Panc1 (cell line): ENCODE data around the gene MRPL55. TPM values are rescaled to one million over a fixed set of nuclear protein-coding genes. Genes with fewer than 3 reads are reported as not detected.

ENCODE experiments used
- ATAC-seq: fragments of 200-7000 bp; cut with Tn5 transposase; 2 replicates; pipeline ENCODE4 v1.9.1; 2020; ENCODE audit warnings: mild to moderate bottlenecking, moderate library complexity
- BruUV-seq: library from RNA; stranded (reverse); fragments of 400-500 nt; replicated peaks from 2 replicates; lab custom pipeline; 2021; lab: Mats Ljungman, UMichigan
- CTCF ChIA-PET: fragments of 300-600 bp; sonication (Branson Sonifier 250); formaldehyde crosslinking; loops from one replicate; lab custom pipeline; 2022; ENCODE audit warnings: antibody characterized with exemption; lab: Charles Lee
- POLR2A ChIA-PET: fragments of 300-600 bp; sonication (Branson Sonifier 250); formaldehyde crosslinking; loops from one replicate; lab custom pipeline; 2022; ENCODE audit warnings: antibody characterized with exemption; lab: Charles Lee
- DNase-seq: peaks from one replicate; pipeline ENCODE4 v3.0.0-alpha.2; 2010; ENCODE audit warnings: low read depth, low spot score
- H3K27ac ChIP-seq: 2 replicates; pipeline ENCODE4 v1.5.1; 2011; ENCODE audit warnings: mild to moderate bottlenecking, low read length, inconsistent platforms
- H3K27me3 ChIP-seq: fragments of 200-500 bp; sonication (Bioruptor generic); 2 replicates; pipeline ENCODE4 v1.6.0; 2014; ENCODE audit warnings: low read length, inconsistent platforms; ENCODE audit not compliant: control insufficient read depth, insufficient read depth
- H3K36me3 ChIP-seq: fragments of 200-500 bp; sonication (Bioruptor generic); 2 replicates; pipeline ENCODE4 v1.5.1; 2014; ENCODE audit warnings: inconsistent platforms, mild to moderate bottlenecking, low read length, moderate library complexity; ENCODE audit not compliant: control insufficient read depth, insufficient read depth
- H3K4me1 ChIP-seq: 2 replicates; pipeline ENCODE4 v1.5.1; 2011; ENCODE audit warnings: inconsistent platforms, mild to moderate bottlenecking, low read length, moderate library complexity; ENCODE audit not compliant: control insufficient read depth, insufficient read depth
- H3K4me3 ChIP-seq, 2 experiments: 2 replicates each; pipeline ENCODE4 v1.5.1; 2011 to 2012; ENCODE audit warnings: low read depth in 2 of 2, low read length in 2 of 2, mild to moderate bottlenecking in 2 of 2, inconsistent platforms in 1 of 2, moderate library complexity in 1 of 2
- H3K9me3 ChIP-seq: fragments of 200-500 bp; sonication (Bioruptor generic); 2 replicates; pipeline ENCODE4 v1.5.1; 2014; ENCODE audit warnings: low read depth, mild to moderate bottlenecking, inconsistent platforms, low read length, moderate library complexity; ENCODE audit not compliant: control insufficient read depth, insufficient read depth
- POLR2AphosphoS5 ChIP-seq: IDR thresholded peaks from 2 replicates; pipeline ENCODE4 v1.6.1; 2012; ENCODE audit warnings: mild to moderate bottlenecking, low read depth, low read length, moderate library complexity
- SIN3A ChIP-seq: IDR thresholded peaks from 2 replicates; pipeline ENCODE4 v1.6.1; 2012; ENCODE audit warnings: low read depth, mild to moderate bottlenecking, low read length, moderate library complexity, borderline replicate concordance; ENCODE audit not compliant: insufficient read depth
- TCF7L2 ChIP-seq: IDR thresholded peaks from 2 replicates; pipeline ENCODE4 v1.6.1; 2011; ENCODE audit warnings: mild to moderate bottlenecking, low read depth, low read length, inconsistent platforms
- in situ Hi-C: cut with HindIII; loops from 2 replicates; pipeline ENCODE4 v1.10.0; 2016; ENCODE audit warnings: low sequenced_read_pairs, low pct_unique_long_range_greater_than_20kb
- intact Hi-C: fragments of 100-400 bp; cut with micrococcal nuclease; formaldehyde crosslinking; loops from one replicate; pipeline ENCODE4 v1.10.0; 2022; ENCODE audit not compliant: unreplicated experiment
- total RNA-seq: library from RNA; stranded (reverse); gene quantifications from one replicate; pipeline ENCODE4 v1.2.1, GENCODE V29; 2021; ENCODE audit not compliant: unreplicated experiment
- TF ChIP-seq, protein P1 (sequence below), 2 experiments: IDR thresholded peaks; 2 replicates each; pipeline ENCODE4 v1.6.1; 2011 to 2012; ENCODE audit warnings: low read depth in 2 of 2, control low read depth in 1 of 2, low read length in 1 of 2, mild to moderate bottlenecking in 1 of 2, moderate library complexity in 1 of 2; ENCODE audit not compliant: insufficient read depth in 1 of 2
- TF ChIP-seq, protein P2 (sequence below): fragments of 450-650 bp; IDR thresholded peaks from 2 replicates; pipeline ENCODE4 v1.5.1; 2017; ENCODE audit warnings: mild to moderate bottlenecking

The MRPL55 gene
- total RNA-seq, 1 experiment from 2014 or later, result 53.0 TPM

DNA sequence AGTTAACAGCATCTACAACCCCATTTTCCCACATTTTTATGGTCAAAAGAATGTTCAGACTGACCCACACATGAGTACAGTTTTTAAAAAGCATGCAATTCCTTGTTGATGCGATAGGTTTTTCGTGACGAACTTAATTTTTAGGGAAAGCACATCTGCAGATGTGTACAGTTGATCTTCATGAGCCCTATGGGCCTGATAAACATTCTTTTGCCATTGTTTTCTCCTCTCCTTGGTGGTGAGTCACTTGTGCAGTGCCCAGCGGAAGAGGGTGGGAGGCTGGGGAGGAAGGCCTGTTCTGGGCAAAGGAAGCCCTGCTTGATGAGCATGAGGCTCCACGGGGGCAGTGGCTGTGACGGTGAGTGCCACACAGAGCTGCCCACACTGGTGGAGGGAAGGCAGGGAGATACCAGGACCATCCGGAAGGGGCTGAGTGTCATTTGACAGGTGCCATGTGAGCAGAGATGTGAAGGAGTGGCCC lies 21.3 kb downstream of the MRPL55 start:
- DNase-seq (no peak), ATAC-seq (peak; percentile 52; the same call in 1 of the 2 replicates)
- ChIA-PET POLR2A (no interaction called here), CTCF (interaction anchor here (0.8 to 1.4 kb wide), 2 partner anchors 77 to 88 kb away, joined by 3 to 8 read pairs; no protein-coding TSS in a partner anchor)
- no peak for TF ChIP-seq POLR2AphosphoS5
- TF ChIP-seq SIN3A, result no peak
- Histone ChIP-seq H3K4me3 (peak overlapping the region in 1 of 2 experiments; percentile 25; a peak in 2 of 4 replicates), H3K27me3 (no peaks in the 10 kb centered on the region), H3K9me3 (no peaks in the 10 kb centered on the region), H3K36me3 (peaks cover 7% of the 10 kb centered on the region; the same call in 1 of the 2 replicates), H3K27ac (peak overlapping the region; percentile 39), H3K4me1 (peaks cover 68% of the 10 kb centered on the region)
- in situ Hi-C loops, result no loop called here
- no TSS peak for BruUV-seq
- intact Hi-C loops, result no loop called here

DNA sequence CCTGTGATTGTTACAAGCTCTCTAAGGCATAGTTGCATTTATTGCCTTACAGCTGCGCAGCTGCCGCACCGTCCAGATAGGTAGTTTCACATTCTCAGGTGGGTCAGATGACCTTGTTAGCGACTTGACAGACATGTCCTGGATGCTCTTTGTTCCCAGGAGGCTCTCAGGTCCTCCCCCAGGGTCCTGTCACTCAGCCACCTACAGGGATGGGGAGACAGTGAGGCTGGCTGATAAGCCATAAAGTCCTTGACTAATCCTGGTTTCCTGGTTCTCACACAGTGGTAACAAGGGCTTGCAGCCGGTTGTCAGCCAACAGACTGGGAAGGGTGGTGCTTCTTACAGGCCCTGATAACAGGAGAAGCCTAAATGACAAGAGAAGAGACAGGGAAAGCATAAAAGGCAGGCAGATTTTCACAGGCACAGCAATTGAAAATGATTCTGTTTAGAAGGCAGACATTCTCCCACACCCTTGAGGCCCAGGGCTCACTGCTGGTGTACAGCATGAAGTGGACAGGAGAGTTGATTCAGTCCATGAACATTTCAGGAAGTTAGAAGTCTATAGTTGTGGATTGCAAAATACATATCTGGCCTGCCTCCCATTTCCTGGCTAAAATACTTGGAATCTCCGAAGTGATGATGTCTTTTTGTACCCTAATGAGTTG lies 23.7 kb downstream of the MRPL55 start:
- no peak for ATAC-seq
- POLR2A ChIA-PET, result no interaction called here
- peaks cover 70% of the 10 kb centered on the region for H3K4me1 ChIP-seq
- in situ Hi-C loops (no loop called here), intact Hi-C loops (no loop called here)
- CTCF ChIA-PET, result no interaction called here
- no peaks in the 10 kb centered on the region for H3K9me3 ChIP-seq
- peak overlapping the region; percentile 87 to 98 for H3K4me3 ChIP-seq
- H3K27ac ChIP-seq, result peak overlapping the region; percentile 82; the same call in 1 of the 2 replicates
- H3K36me3 ChIP-seq, result peaks cover 7% of the 10 kb centered on the region; the same call in 1 of the 2 replicates
- DNase-seq, result no peak
- no TSS peak for BruUV-seq
- TF ChIP-seq, protein P1, sequence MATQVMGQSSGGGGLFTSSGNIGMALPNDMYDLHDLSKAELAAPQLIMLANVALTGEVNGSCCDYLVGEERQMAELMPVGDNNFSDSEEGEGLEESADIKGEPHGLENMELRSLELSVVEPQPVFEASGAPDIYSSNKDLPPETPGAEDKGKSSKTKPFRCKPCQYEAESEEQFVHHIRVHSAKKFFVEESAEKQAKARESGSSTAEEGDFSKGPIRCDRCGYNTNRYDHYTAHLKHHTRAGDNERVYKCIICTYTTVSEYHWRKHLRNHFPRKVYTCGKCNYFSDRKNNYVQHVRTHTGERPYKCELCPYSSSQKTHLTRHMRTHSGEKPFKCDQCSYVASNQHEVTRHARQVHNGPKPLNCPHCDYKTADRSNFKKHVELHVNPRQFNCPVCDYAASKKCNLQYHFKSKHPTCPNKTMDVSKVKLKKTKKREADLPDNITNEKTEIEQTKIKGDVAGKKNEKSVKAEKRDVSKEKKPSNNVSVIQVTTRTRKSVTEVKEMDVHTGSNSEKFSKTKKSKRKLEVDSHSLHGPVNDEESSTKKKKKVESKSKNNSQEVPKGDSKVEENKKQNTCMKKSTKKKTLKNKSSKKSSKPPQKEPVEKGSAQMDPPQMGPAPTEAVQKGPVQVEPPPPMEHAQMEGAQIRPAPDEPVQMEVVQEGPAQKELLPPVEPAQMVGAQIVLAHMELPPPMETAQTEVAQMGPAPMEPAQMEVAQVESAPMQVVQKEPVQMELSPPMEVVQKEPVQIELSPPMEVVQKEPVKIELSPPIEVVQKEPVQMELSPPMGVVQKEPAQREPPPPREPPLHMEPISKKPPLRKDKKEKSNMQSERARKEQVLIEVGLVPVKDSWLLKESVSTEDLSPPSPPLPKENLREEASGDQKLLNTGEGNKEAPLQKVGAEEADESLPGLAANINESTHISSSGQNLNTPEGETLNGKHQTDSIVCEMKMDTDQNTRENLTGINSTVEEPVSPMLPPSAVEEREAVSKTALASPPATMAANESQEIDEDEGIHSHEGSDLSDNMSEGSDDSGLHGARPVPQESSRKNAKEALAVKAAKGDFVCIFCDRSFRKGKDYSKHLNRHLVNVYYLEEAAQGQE (IDR thresholded peaks at IDR 0.05; ENCODE audit: insufficient read depth in 1 of 2, low read depth in 2 of 2, low read length in 1 of 2), result no peak
- no peak for TF ChIP-seq TCF7L2
- TF ChIP-seq SIN3A, result no peak
- TF ChIP-seq POLR2AphosphoS5, result no peak
- TF ChIP-seq, protein P2, sequence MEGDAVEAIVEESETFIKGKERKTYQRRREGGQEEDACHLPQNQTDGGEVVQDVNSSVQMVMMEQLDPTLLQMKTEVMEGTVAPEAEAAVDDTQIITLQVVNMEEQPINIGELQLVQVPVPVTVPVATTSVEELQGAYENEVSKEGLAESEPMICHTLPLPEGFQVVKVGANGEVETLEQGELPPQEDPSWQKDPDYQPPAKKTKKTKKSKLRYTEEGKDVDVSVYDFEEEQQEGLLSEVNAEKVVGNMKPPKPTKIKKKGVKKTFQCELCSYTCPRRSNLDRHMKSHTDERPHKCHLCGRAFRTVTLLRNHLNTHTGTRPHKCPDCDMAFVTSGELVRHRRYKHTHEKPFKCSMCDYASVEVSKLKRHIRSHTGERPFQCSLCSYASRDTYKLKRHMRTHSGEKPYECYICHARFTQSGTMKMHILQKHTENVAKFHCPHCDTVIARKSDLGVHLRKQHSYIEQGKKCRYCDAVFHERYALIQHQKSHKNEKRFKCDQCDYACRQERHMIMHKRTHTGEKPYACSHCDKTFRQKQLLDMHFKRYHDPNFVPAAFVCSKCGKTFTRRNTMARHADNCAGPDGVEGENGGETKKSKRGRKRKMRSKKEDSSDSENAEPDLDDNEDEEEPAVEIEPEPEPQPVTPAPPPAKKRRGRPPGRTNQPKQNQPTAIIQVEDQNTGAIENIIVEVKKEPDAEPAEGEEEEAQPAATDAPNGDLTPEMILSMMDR, result no peak
- H3K27me3 ChIP-seq, result no peaks in the 10 kb centered on the region

DNA sequence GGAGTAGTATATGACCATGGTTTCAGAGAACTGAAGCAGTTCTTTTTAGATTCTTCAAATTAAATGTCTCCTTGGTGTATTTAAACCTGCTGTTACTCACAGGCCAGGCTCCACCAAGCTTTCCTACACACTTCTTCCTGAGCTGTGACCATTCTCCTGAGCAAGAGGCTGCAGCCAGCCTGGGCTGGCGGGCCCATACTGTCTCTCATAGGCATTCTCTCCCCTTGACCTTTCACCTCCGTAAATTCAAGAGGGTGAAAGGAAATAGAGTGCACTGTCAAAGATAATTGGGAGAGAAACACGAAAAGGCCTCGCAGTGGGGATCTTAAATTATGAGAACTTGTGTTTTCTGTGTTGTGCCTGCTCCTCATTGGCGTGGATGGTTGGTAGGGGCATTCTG lies 24.3 kb downstream of the MRPL55 start:
- peak overlapping the region; percentile 87 to 98 for H3K4me3 ChIP-seq
- no peaks in the 10 kb centered on the region for H3K9me3 ChIP-seq

More for the DNA sequence above, 24.3 kb downstream of the MRPL55 start:
- DNase-seq (no peak), ATAC-seq (no peak)
- intact Hi-C loops, result no loop called here
- POLR2A ChIA-PET, result no interaction called here
- Histone ChIP-seq H3K27ac (peak overlapping the region; percentile 82), H3K4me1 (peaks cover 64% of the 10 kb centered on the region), H3K27me3 (no peaks in the 10 kb centered on the region), H3K36me3 (peaks cover 7% of the 10 kb centered on the region; the same call in 1 of the 2 replicates)
- in situ Hi-C loops, result no loop called here
- BruUV-seq, result no TSS peak
- TF ChIP-seq, protein P1 (IDR thresholded peaks at IDR 0.05; ENCODE audit: insufficient read depth in 1 of 2, low read depth in 2 of 2, low read length in 1 of 2), result no peak
- TF ChIP-seq TCF7L2, result no peak
- TF ChIP-seq POLR2AphosphoS5, result no peak
- CTCF ChIA-PET, result no interaction called here
